LHCN-M2 (cell line): Measurements from ENCODE around the gene TNMD. TPM values are rescaled to one million over a fixed set of nuclear protein-coding genes. Genes with fewer than 3 reads are reported as not detected.
A peak's percentile ranks its signal among the peaks of the same experiment; 100 is the strongest.

Experiments used
- DNase-seq: peaks from one replicate; pipeline ENCODE4 v3.0.0-alpha.2; 2012; ENCODE audit warnings: low read depth
- total RNA-seq: library from RNA; depleted of rRNA; stranded (reverse); fragments of >200 nt; gene quantifications from 2 replicates; pipeline ENCODE4 v1.2.3, GENCODE V29; 2014; rRNA removed

Gene TNMD
- total RNA-seq, 1 experiment from 2014 or later: not detected

DNA sequence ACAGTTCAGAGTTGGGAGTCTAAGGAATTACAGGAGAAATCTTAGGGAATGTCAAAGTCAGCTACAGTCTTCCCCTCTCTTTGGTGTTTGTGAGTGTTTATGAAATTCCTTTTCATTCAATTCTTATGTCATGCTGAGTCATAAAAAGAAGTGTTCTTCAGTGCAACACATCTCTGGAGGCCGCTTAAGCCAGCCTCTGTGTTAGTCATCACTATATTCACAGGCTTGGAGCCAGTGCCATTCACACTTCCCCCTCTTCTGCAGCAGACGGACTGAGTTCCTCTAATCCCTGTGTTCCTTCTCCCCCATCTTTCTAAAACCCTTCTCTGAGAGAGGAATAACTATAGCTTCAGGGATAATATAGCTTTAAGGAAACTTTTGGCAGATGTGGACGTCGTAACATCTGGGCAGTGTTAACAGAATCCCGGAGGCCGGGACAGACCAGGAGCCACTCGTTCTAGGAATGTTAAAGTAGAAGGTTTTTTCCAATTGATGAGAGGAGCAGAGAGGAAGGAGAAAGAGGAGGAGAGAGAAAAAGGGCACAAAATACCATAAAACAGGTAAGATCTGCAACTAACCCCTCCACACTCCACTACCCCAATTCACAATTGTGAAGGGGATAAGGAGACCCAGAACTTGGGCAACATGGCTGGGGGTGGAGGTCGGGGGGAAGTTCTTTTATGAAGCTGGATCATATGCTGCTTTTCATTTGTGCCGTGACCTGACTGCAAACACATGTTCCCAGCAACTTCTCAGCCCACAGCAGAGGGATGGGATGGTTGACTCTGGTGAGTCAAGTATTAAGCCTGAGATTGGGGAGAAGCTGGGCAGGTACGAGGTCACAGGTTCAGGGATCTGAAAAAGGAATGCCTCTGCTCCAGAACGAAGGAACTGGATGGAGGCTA, 59.5 kb downstream of the TNMD start, which contains the start of gene SRPX2:
Gene SRPX2 (plus strand): TSS at position 244 of the 905 bp plus-strand sequence. CDS start 2,124 bp downstream, outside the sequence.
- peak; percentile 86 for DNase-seq

GRCh38 chrX:100645106-100645505, 60.4 kb downstream of the TNMD start:
- DNase-seq: no peak

DNA sequence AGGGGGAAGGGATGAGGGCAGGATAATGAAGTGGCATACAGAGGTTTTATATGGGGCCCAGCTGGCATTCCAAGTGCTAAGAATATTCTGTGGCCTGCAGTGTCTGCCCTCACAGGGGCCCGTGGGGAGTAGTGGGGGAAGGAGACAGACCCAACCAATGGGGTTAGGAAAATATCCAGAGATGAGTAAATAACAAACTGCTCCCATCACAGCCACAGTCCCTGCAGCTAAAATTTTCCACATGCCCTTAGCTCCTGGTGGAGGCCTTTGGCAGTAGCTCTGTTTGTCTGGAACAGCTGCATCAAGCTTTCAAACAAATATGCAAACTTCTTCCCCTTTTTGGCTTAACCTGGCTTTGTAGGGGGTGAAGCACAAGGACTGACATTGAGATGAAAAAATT, 62.4 kb downstream of the TNMD start:
- DNase-seq: peak; percentile 91

GRCh38 chrX:100647739-100648138, 63.0 kb downstream of the TNMD start:
- DNase-seq: no peak

- peak; percentile 84 for DNase-seq
These were observed 64.0 kb downstream of the TNMD start for GRCh38 chrX:100648458-100649417.

Other genes starting within 250 kb of the TNMD start
- not detected in 2 replicates for gene PCDH19, start 174.7 kb upstream of the TNMD start, total RNA-seq
- 23.5 and 27.3 TPM in 2 replicates for gene TSPAN6, start 51.9 kb downstream of the TNMD start, total RNA-seq
- 62.8 and 74.5 TPM in 2 replicates for gene SRPX2, start 59.3 kb downstream of the TNMD start, total RNA-seq
- gene SYTL4, start 147.2 kb downstream of the TNMD start, total RNA-seq: 2.7 and 3.2 TPM in 2 replicates
- 29.4 and 32.3 TPM in 2 replicates for gene CSTF2, start 235.5 kb downstream of the TNMD start, total RNA-seq